ENCODE measurements around the gene AHNAK2. TPM values are rescaled to one million over a fixed set of nuclear protein-coding genes. Genes with fewer than 3 reads are reported as not detected.

The AHNAK2 gene
- total RNA-seq, 1 experiment from 2014 or later: 223 TPM

- Histone ChIP-seq H3K9me3 (ENCODE audit: control insufficient read depth, insufficient read depth, low read depth, low read length) (no peaks in the 10 kb centered on the region), H3K36me3 (ENCODE audit: control insufficient read depth, insufficient read depth, low read length) (no peaks in the 10 kb centered on the region), H3K4me1 (ENCODE audit: control insufficient read depth, insufficient read depth, low read length) (peaks cover 23% of the 10 kb centered on the region), H3K4me3 (ENCODE audit: low read depth in 2 of 2, low read length in 2 of 2) (no peak overlapping the region), H3K27ac (ENCODE audit: low read length) (no peak overlapping the region), H3K27me3 (ENCODE audit: control insufficient read depth, insufficient read depth, low read length) (no peaks in the 10 kb centered on the region)
- intact Hi-C loops (cut with micrococcal nuclease; ENCODE audit: unreplicated experiment): no loop called here
- in situ Hi-C loops (cut with HindIII; ENCODE audit: low pct_unique_long_range_greater_than_20kb, low sequenced_read_pairs): no loop called here
- no peak for DNase-seq (ENCODE audit: low read depth, low spot score)
- no peak for ATAC-seq
- CTCF ChIA-PET: interaction anchor here (0.9 kb wide), 1 partner anchor 42 kb away, joined by 3 read pairs; no protein-coding TSS in a partner anchor
- no TSS peak for BruUV-seq (replicated peaks)
- POLR2A ChIA-PET: no interaction called here
- TF ChIP-seq REST (IDR thresholded peaks at IDR 0.05; ENCODE audit: insufficient read depth in 1 of 2, low read depth in 2 of 2, low read length in 1 of 2): no peak
- no peak for TF ChIP-seq POLR2AphosphoS5 (IDR thresholded peaks at IDR 0.05; ENCODE audit: low read depth, low read length)
- no peak for TF ChIP-seq CTCF (IDR thresholded peaks at IDR 0.05)
- no peak for TF ChIP-seq SIN3A (IDR thresholded peaks at IDR 0.05; ENCODE audit: borderline replicate concordance, insufficient read depth, low read depth, low read length)
- no peak for TF ChIP-seq TCF7L2 (IDR thresholded peaks at IDR 0.05; ENCODE audit: low read depth, low read length)
Observed at GRCh38 chr14:104964546-104964945, 13.6 kb downstream of the AHNAK2 start.

- peaks cover 4% of the 10 kb centered on the region; the same call in 1 of the 2 replicates for H3K36me3 ChIP-seq (ENCODE audit: control insufficient read depth, insufficient read depth, low read length)
- CTCF ChIA-PET: no interaction called here
- POLR2A ChIA-PET: interaction anchor here (0.5 kb wide), 1 partner anchor 12 kb away, joined by 7 read pairs; no protein-coding TSS in a partner anchor
Observed at GRCh38 chr14:104957146-104958113, 20.7 kb downstream of the AHNAK2 start.

More at GRCh38 chr14:104957146-104958113, 20.7 kb downstream of the AHNAK2 start:
- BruUV-seq (replicated peaks): no TSS peak
- DNase-seq (ENCODE audit: low read depth, low spot score): no peak
- no peak for ATAC-seq
- no peaks in the 10 kb centered on the region for H3K4me1 ChIP-seq (ENCODE audit: control insufficient read depth, insufficient read depth, low read length)
- intact Hi-C loops (cut with micrococcal nuclease; ENCODE audit: unreplicated experiment): no loop called here
- no peak overlapping the region for H3K27ac ChIP-seq (ENCODE audit: low read length)
- TF ChIP-seq SIN3A (IDR thresholded peaks at IDR 0.05; ENCODE audit: borderline replicate concordance, insufficient read depth, low read depth, low read length): no peak
- no peak for TF ChIP-seq TCF7L2 (IDR thresholded peaks at IDR 0.05; ENCODE audit: low read depth, low read length)
- no peak for TF ChIP-seq CTCF (IDR thresholded peaks at IDR 0.05)
- no peak for TF ChIP-seq POLR2AphosphoS5 (IDR thresholded peaks at IDR 0.05; ENCODE audit: low read depth, low read length)
- H3K4me3 ChIP-seq (ENCODE audit: low read depth in 2 of 2, low read length in 2 of 2): no peak overlapping the region
- no peaks in the 10 kb centered on the region for H3K27me3 ChIP-seq (ENCODE audit: control insufficient read depth, insufficient read depth, low read length)
- H3K9me3 ChIP-seq (ENCODE audit: control insufficient read depth, insufficient read depth, low read depth, low read length): no peaks in the 10 kb centered on the region
- in situ Hi-C loops (cut with HindIII; ENCODE audit: low pct_unique_long_range_greater_than_20kb, low sequenced_read_pairs): no loop called here
